ENCODE results near the gene DHX8.
"Not testable (repeated sequence)": the region's sequence is repeated elsewhere in the genome, so short reads cannot be mapped to it uniquely, and the experiment has no call there.

Gene DHX8

GRCh38 chr17:43453331-43453812 is 30.4 kb upstream of the DHX8 start:
- no peak overlapping the region for H3K27ac ChIP-seq
- TF ChIP-seq, protein P1, sequence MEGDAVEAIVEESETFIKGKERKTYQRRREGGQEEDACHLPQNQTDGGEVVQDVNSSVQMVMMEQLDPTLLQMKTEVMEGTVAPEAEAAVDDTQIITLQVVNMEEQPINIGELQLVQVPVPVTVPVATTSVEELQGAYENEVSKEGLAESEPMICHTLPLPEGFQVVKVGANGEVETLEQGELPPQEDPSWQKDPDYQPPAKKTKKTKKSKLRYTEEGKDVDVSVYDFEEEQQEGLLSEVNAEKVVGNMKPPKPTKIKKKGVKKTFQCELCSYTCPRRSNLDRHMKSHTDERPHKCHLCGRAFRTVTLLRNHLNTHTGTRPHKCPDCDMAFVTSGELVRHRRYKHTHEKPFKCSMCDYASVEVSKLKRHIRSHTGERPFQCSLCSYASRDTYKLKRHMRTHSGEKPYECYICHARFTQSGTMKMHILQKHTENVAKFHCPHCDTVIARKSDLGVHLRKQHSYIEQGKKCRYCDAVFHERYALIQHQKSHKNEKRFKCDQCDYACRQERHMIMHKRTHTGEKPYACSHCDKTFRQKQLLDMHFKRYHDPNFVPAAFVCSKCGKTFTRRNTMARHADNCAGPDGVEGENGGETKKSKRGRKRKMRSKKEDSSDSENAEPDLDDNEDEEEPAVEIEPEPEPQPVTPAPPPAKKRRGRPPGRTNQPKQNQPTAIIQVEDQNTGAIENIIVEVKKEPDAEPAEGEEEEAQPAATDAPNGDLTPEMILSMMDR (IDR thresholded peaks at IDR 0.05) = no peak
- H3K4me1 ChIP-seq = no peaks in the 10 kb centered on the region
- no peaks in the 10 kb centered on the region for H3K79me2 ChIP-seq
- H3K36me3 ChIP-seq (ENCODE audit: control insufficient read depth, insufficient read depth, low read length) = no peaks in the 10 kb centered on the region
- H3K9me3 ChIP-seq (ENCODE audit: control insufficient read depth, low read length) = no peaks in the 10 kb centered on the region
- H3K27me3 ChIP-seq (ENCODE audit: control insufficient read depth, insufficient read depth, low read length) = no peaks in the 10 kb centered on the region
- no peak overlapping the region for H3K4me2 ChIP-seq (ENCODE audit: low read length)
- H3K4me3 ChIP-seq (ENCODE audit: low read depth, low read length) = no peak overlapping the region
- H3K9ac ChIP-seq = no peak overlapping the region
- H2AFZ ChIP-seq = no peak overlapping the region

GRCh38 chr17:43454868-43455267 is 28.9 kb upstream of the DHX8 start:
- H3K4me1 ChIP-seq = no peaks in the 10 kb centered on the region
- no peak overlapping the region for H3K4me3 ChIP-seq (ENCODE audit: low read depth, low read length)
- TF ChIP-seq, protein P1 (IDR thresholded peaks at IDR 0.05) = no peak

GRCh38 chr17:43456029-43456428 is 27.7 kb upstream of the DHX8 start:
- Histone ChIP-seq H3K27me3 (ENCODE audit: control insufficient read depth, insufficient read depth, low read length) (no peaks in the 10 kb centered on the region), H3K27ac (no peak overlapping the region), H3K79me2 (no peaks in the 10 kb centered on the region), H3K36me3 (ENCODE audit: control insufficient read depth, insufficient read depth, low read length) (no peaks in the 10 kb centered on the region), H2AFZ (no peak overlapping the region), H3K4me2 (ENCODE audit: low read length) (no peak overlapping the region), H3K9ac (no peak overlapping the region), H3K4me1 (no peaks in the 10 kb centered on the region), H3K4me3 (ENCODE audit: low read depth, low read length) (no peak overlapping the region), H3K9me3 (ENCODE audit: control insufficient read depth, low read length) (no peaks in the 10 kb centered on the region)
- TF ChIP-seq, protein P1 (IDR thresholded peaks at IDR 0.05) = no peak

More at GRCh38 chr17:43454868-43455267, 28.9 kb upstream of the DHX8 start:
- Histone ChIP-seq H3K4me2 (ENCODE audit: low read length) (no peak overlapping the region), H3K27me3 (ENCODE audit: control insufficient read depth, insufficient read depth, low read length) (no peaks in the 10 kb centered on the region), H3K9ac (no peak overlapping the region), H3K27ac (no peak overlapping the region), H3K79me2 (no peaks in the 10 kb centered on the region), H3K9me3 (ENCODE audit: control insufficient read depth, low read length) (no peaks in the 10 kb centered on the region), H3K36me3 (ENCODE audit: control insufficient read depth, insufficient read depth, low read length) (no peaks in the 10 kb centered on the region), H2AFZ (no peak overlapping the region)

- H3K36me3 ChIP-seq (ENCODE audit: control insufficient read depth, insufficient read depth, low read length) = no peaks in the 10 kb centered on the region
- H3K9ac ChIP-seq = no peak overlapping the region
- TF ChIP-seq, protein P1 (IDR thresholded peaks at IDR 0.05) = no peak
- H3K4me3 ChIP-seq (ENCODE audit: low read depth, low read length) = no peak overlapping the region
- no peak overlapping the region for H3K4me2 ChIP-seq (ENCODE audit: low read length)
- no peaks in the 10 kb centered on the region for H3K9me3 ChIP-seq (ENCODE audit: control insufficient read depth, low read length)
- no peaks in the 10 kb centered on the region for H3K27me3 ChIP-seq (ENCODE audit: control insufficient read depth, insufficient read depth, low read length)
- no peak overlapping the region for H3K27ac ChIP-seq
- no peaks in the 10 kb centered on the region for H3K79me2 ChIP-seq
- peak overlapping the region; percentile 51 for H2AFZ ChIP-seq
- no peaks in the 10 kb centered on the region for H3K4me1 ChIP-seq
These were observed 27.0 kb upstream of the DHX8 start for GRCh38 chr17:43456661-43457361.

- no peaks in the 10 kb centered on the region for H3K27me3 ChIP-seq (ENCODE audit: control insufficient read depth, insufficient read depth, low read length)
- no peaks in the 10 kb centered on the region for H3K9me3 ChIP-seq (ENCODE audit: control insufficient read depth, low read length)
- no peaks in the 10 kb centered on the region for H3K4me1 ChIP-seq
- TF ChIP-seq, protein P1 (IDR thresholded peaks at IDR 0.05) = no peak
- H3K4me2 ChIP-seq (ENCODE audit: low read length) = no peak overlapping the region
- no peak overlapping the region for H3K9ac ChIP-seq
- H3K4me3 ChIP-seq (ENCODE audit: low read depth, low read length) = no peak overlapping the region
- no peak overlapping the region for H3K27ac ChIP-seq
- no peak overlapping the region for H2AFZ ChIP-seq
- no peaks in the 10 kb centered on the region for H3K79me2 ChIP-seq
- no peaks in the 10 kb centered on the region for H3K36me3 ChIP-seq (ENCODE audit: control insufficient read depth, insufficient read depth, low read length)
These were observed 26.4 kb upstream of the DHX8 start for GRCh38 chr17:43457362-43457692.

DNA sequence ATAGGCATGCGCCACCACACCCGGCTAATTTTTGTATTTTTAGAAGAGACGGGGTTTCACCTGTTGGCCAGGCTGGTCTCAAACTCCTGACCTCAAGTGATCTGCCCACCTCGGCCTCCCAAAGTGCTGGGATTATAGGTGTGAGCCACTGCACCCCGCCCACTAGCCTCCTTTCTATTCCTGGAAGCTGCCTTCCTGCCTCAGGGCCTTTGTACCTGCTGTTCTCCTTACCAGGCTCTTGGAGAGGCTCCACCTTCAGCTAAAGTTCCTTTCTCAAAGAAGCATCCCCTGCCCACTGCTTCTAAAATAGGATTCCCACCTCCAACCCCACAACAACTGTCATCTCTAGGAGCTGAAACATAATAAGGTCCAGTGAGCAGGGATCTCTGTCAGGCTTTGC is 23.9 kb upstream of the DHX8 start:
- H3K27me3 ChIP-seq (ENCODE audit: control insufficient read depth, insufficient read depth, low read length); H3K9me3 ChIP-seq (ENCODE audit: control insufficient read depth, low read length); H2AFZ ChIP-seq; H3K4me2 ChIP-seq (ENCODE audit: low read length); H3K27ac ChIP-seq; H3K9ac ChIP-seq; H3K4me1 ChIP-seq; H3K79me2 ChIP-seq; H3K4me3 ChIP-seq (ENCODE audit: low read depth, low read length); H3K36me3 ChIP-seq (ENCODE audit: control insufficient read depth, insufficient read depth, low read length): not testable (repeated sequence)

Data from parathyroid adenoma (tissue), 2 donors.